Stimulated activated CD8-positive, alpha-beta memory T cell treated with anti-CD3 and anti-CD28 coated beads, Interleukin-2, amount 100 ng/mL, for 1 hour (primary cell): ENCODE results near the gene SMIM1.
A peak's percentile ranks its signal among the peaks of the same experiment; 100 is the strongest.

ENCODE experiments used
- DNase-seq, 2 donors: peaks; one replicate each; pipeline ENCODE4 v3.0.0-alpha.2; 2020; ENCODE audit warnings: low read depth in 2 of 2

The SMIM1 gene

GRCh38 chr1:3756394-3756793 is 16.2 kb upstream of the SMIM1 start:
- DNase-seq, result no peak

GRCh38 chr1:3759164-3759563 is 13.4 kb upstream of the SMIM1 start:
- no peak for DNase-seq

GRCh38 chr1:3759796-3760195 is 12.8 kb upstream of the SMIM1 start:
- no peak for DNase-seq

- DNase-seq, result no peak
Measured at GRCh38 chr1:3761296-3762010, 11.1 kb upstream of the SMIM1 start.

GRCh38 chr1:3762151-3762872 is 10.2 kb upstream of the SMIM1 start:
- no peak for DNase-seq

GRCh38 chr1:3762873-3763228 is 9.7 kb upstream of the SMIM1 start:
- DNase-seq, result no peak

- DNase-seq, result no peak
Measured at GRCh38 chr1:3763351-3764125, 9.0 kb upstream of the SMIM1 start.

- no peak for DNase-seq
Measured at GRCh38 chr1:3767328-3767925, 5.1 kb upstream of the SMIM1 start.

- DNase-seq, result no peak
Measured at GRCh38 chr1:3768811-3769390, 3.6 kb upstream of the SMIM1 start.

GRCh38 chr1:3770047-3770765 is 2.3 kb upstream of the SMIM1 start:
- DNase-seq, result no peak

- DNase-seq, result no peak
Measured at GRCh38 chr1:3771108-3772026, 1.2 kb upstream of the SMIM1 start.

- peak; percentile 62 to 78 for DNase-seq
Measured at GRCh38 chr1:3772027-3772714, 378 bp upstream of the SMIM1 start.

- DNase-seq, result no peak
Measured at GRCh38 chr1:3773572-3774275, 1.2 kb downstream of the SMIM1 start.

GRCh38 chr1:3774276-3774945 is 1.9 kb downstream of the SMIM1 start:
- DNase-seq, result no peak

- DNase-seq, result no peak
Measured at GRCh38 chr1:3774946-3775489, 2.5 kb downstream of the SMIM1 start.

GRCh38 chr1:3775490-3776230 is 3.1 kb downstream of the SMIM1 start:
- no peak for DNase-seq

GRCh38 chr1:3776231-3776961 is 3.8 kb downstream of the SMIM1 start:
- DNase-seq, result no peak
